Transverse colon (tissue), 4 donors: Measurements from ENCODE around the gene KIF25. TPM values are rescaled to one million over a fixed set of nuclear protein-coding genes. Genes with fewer than 3 reads are reported as not detected.

ENCODE experiments used
- DNase-seq: peaks from one replicate; pipeline ENCODE4 v3.0.0-alpha.2; 2019
- H3K27ac ChIP-seq, 4 donors: fragments of 200-600 bp; sonication (generic); 2 replicates each; pipeline ENCODE4 v1.5.1; 2016 to 2018; ENCODE audit warnings: inconsistent platforms in 4 of 4
- H3K27me3 ChIP-seq: fragments of 200-600 bp; sonication (generic); 2 replicates; pipeline ENCODE4 v1.5.1; 2017; ENCODE audit warnings: inconsistent platforms
- H3K36me3 ChIP-seq, 4 donors: fragments of 200-600 bp; sonication (generic); 2 replicates each; pipeline ENCODE4 v1.5.1; 2017 to 2019; ENCODE audit warnings: inconsistent platforms in 4 of 4
- H3K4me1 ChIP-seq, 4 donors: fragments of 200-600 bp; sonication (generic); 2 replicates each; pipeline ENCODE4 v1.5.1; 2017 to 2020; ENCODE audit warnings: inconsistent platforms in 4 of 4
- H3K4me3 ChIP-seq, 4 donors: fragments of 200-600 bp; sonication (generic); 1 replicate in 1 of 4; 2 replicates in 3 of 4; pipeline versions ENCODE4 v1.5.1 to v1.6.1; 2017 to 2019; ENCODE audit warnings: inconsistent platforms in 4 of 4
- H3K9me3 ChIP-seq, 2 donors: fragments of 200-600 bp; sonication (generic); 2 replicates each; pipeline ENCODE4 v1.5.1; 2017 to 2019; ENCODE audit warnings: inconsistent platforms in 2 of 2
- CTCF ChIP-seq, 5 experiments: fragments of 200-600 bp in 3 of 5; fragments of 450-650 bp in 2 of 5; sonication (generic) in 3 of 5; IDR thresholded peaks; 1 replicate in 2 of 5; 2 replicates in 3 of 5; pipeline ENCODE4 v1.5.1; 2016 to 2017; ENCODE audit warnings: antibody characterized with exemption in 5 of 5, inconsistent platforms in 3 of 5, mild to moderate bottlenecking in 2 of 5, moderate library complexity in 1 of 5
- EP300 ChIP-seq: sonication (generic); formaldehyde crosslinking; IDR thresholded peaks from one replicate; pipeline ENCODE4 v1.6.1; 2017; ENCODE audit warnings: antibody characterized with exemption, low read depth
- POLR2A ChIP-seq: fragments of 450-650 bp; IDR thresholded peaks from one replicate; pipeline ENCODE4 v1.6.1; 2016; ENCODE audit warnings: antibody characterized with exemption, mild to moderate bottlenecking, moderate library complexity
- POLR2AphosphoS5 ChIP-seq, 3 donors: sonication (generic); formaldehyde crosslinking; IDR thresholded peaks; one replicate each; pipeline ENCODE4 v1.6.1; 2016; ENCODE audit warnings: antibody characterized with exemption in 3 of 3
- WGBS, 2 donors: methylation state at CpG; one replicate each; pipeline ENCODE4 v1.1.5; 2018; ENCODE audit warnings: low coverage in 1 of 2; 5-methylcytosine and 5-hydroxymethylcytosine counted together
- in situ Hi-C, 4 donors: fragments of 200-750 bp; cut with MboI; loops; one replicate each; pipeline versions ENCODE4 v1.15.0 to v1.15.1; 2017; ENCODE audit warnings: low sequenced_read_pairs in 3 of 4, low pct_ligation_motif_present in 1 of 4, low pct_unique_long_range_greater_than_20kb in 1 of 4
- intact Hi-C: fragments of 100-400 bp; cut with DNase I; formaldehyde crosslinking; loops from one replicate; pipeline ENCODE4 v1.15.1; 2023; ENCODE audit warnings: low total_unique reads
- total RNA-seq, 4 donors: library from RNA; depleted of rRNA; stranded (reverse); fragments of >200 nt; gene quantifications; one replicate each; pipeline ENCODE4 v1.1.0, GENCODE V29; 2016

The KIF25 gene
- total RNA-seq, 4 donors from 2014 or later: not detected

DNA sequence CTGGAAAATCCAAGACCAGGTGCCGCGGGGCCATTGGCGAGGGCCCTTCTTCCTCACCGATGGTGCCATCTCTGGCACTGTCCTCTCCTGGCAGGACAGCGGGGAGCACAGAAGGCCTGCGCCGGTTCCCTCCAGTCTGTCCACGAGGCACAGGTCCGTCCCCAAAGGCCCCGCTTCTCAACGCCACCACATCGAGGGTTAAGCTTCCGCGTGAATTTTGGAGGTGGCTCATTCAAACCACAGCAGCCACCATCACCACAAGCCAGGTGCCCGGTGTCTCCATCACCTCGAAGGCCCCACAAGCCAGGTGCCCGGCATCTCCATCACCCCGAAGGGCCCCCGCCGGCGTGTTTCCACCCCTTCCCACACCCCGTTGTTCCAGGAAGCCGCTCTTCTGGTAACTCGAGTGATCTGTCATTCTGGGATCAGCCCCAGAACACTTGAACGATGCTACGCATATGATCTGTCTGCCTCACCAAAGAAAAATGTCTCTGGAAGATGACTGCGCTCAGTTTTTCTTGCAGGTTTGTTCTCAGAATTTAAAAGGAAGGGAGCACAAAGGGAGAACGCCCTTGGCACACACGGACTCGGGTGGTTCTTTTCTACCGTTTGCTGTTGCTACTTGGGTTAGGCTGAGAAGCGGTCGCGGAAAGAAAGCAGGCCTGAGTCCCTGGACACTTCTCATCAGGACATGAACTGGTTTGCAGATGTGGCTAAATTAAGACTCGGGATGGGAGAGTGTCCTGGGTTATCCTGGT, 9.9 kb upstream of the KIF25 start:
- Histone ChIP-seq H3K36me3 (no peaks in the 10 kb centered on the region), H3K27me3 (no peaks in the 10 kb centered on the region), H3K4me3 (no peak overlapping the region), H3K9me3 (no peaks in the 10 kb centered on the region), H3K4me1 (no peaks in the 10 kb centered on the region), H3K27ac (no peak overlapping the region)
- 83 to 89% methylated on average over 14 to 35 of the region's 35 CpGs for WGBS, 2 donors
- in situ Hi-C loops: no loop called here
- no peak for DNase-seq
- TF ChIP-seq EP300: no peak
- intact Hi-C loops: no loop called here

GRCh38 chr6:167988154-167988495, 9.3 kb upstream of the KIF25 start:
- TF ChIP-seq POLR2A (no peak), EP300 (no peak)
- intact Hi-C loops (no loop called here), in situ Hi-C loops (no loop called here)
- Histone ChIP-seq H3K36me3 (no peaks in the 10 kb centered on the region), H3K4me1 (no peaks in the 10 kb centered on the region), H3K9me3 (no peaks in the 10 kb centered on the region), H3K4me3 (no peak overlapping the region), H3K27me3 (no peaks in the 10 kb centered on the region), H3K27ac (no peak overlapping the region)
- WGBS, 2 donors: 69 to 100% methylated on average over 1 to 5 of the region's 5 CpGs
- DNase-seq: no peak

DNA sequence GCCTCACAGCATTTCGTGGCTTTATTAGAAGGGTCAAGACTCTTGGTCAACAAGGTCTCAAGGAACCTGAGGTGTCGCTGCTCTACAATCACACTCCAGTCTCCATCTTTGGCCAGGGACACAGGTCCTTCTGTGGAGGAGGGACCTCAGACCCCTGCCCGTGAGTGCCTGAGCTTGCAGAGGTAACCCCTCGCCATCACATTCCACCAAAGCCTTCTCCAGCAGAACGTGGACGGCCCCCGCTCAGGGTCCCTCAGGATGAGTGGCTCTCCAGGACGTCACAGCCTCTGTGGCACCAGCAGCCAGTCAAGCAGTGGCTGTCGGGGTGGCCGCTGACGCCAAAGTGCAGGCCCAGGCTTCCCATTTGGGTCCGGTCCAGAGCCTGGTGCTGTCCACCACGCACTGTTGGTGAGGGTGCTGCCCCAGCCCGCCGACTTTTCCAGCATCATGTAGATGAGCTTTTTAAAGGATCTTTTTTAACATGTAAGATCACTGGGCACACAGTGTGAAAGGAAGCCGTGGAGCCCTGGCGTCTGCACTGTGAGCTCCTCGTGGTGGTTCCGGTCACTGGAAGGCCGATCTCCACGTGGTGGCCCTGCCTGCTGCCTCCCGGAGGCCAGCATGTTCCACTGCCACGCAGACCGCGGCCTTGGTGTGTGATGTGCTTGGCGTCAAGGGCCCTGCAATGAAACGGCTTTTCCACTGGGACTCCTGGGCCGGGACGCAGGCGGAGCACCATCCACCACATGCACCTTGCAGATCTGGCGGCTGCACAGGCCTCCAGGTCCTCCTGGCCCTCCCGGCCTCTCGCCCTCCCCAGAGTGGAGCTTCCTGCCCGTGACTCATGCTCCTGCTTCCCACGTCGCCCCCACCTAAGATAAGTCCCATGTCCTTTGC, 8.3 kb upstream of the KIF25 start:
- Histone ChIP-seq H3K4me3 (no peak overlapping the region), H3K4me1 (no peaks in the 10 kb centered on the region), H3K9me3 (no peaks in the 10 kb centered on the region), H3K36me3 (no peaks in the 10 kb centered on the region), H3K27ac (no peak overlapping the region), H3K27me3 (no peaks in the 10 kb centered on the region)
- no peak for TF ChIP-seq POLR2A
- no peak for TF ChIP-seq POLR2AphosphoS5 (IDR thresholded peaks at IDR 0.05)
- no peak for TF ChIP-seq EP300
- TF ChIP-seq CTCF (IDR thresholded peaks at IDR 0.05): no peak
- intact Hi-C loops: no loop called here
- no peak for DNase-seq
- 91 to 100% methylated on average over 1 to 36 of the region's 36 CpGs for WGBS, 2 donors
- in situ Hi-C loops: no loop called here

DNA sequence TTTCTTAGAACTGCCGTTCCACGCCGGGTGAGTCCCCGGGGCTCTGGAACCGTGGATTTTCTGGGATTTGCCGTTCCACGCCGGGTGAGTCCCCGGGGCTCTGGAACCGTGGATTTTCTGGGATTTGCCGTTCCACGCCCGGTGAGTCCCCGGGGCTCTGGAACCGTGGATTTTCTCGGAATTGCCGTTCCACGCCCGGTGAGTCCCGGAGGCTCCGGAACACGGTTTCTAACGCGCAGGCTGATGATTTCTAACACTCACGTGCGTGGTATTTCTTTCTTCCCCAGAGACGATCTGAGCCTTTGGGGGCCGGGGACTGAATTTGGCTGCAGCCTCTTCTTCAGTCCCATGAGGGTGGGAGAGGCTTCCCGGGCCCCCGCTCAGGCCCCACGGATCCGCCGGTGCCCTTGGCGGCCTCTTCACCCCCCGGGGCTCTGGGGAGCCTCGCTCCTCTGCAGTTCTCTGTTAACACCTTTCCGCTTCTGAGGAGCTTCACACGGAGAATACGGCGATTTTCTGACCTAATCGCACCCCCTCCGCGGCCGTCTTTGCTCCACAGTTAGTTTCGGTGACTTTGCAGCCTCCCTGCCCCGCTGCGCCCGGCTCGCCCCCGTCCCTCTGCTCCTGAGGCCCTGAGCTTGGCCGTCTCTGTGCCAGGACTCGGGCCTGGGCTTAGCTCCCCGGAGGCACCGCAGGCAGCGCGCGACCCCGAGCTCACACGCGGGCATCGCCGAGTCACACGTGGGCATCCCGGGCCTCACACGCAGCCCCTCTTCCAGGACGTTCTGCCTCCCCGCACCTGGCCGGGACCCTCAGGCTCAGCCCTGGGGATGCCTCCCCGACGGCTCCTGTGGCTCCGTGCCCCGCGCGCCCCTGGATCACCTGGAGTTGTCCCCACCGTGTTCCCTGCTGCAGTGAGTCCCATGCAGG, 7.2 kb upstream of the KIF25 start:
- Histone ChIP-seq H3K27me3 (no peaks in the 10 kb centered on the region), H3K4me3 (no peak overlapping the region), H3K9me3 (no peaks in the 10 kb centered on the region), H3K27ac (no peak overlapping the region), H3K36me3 (no peaks in the 10 kb centered on the region), H3K4me1 (no peaks in the 10 kb centered on the region)
- intact Hi-C loops: no loop called here
- no peak for DNase-seq
- no peak for TF ChIP-seq CTCF (IDR thresholded peaks at IDR 0.05)
- TF ChIP-seq EP300: no peak
- TF ChIP-seq POLR2AphosphoS5 (IDR thresholded peaks at IDR 0.05): no peak
- WGBS, 2 donors: 91 to 95% methylated on average over 39 to 75 of the region's 75 CpGs
- in situ Hi-C loops: no loop called here
